ENCODE results near the gene KRT39. TPM values are rescaled to one million over a fixed set of nuclear protein-coding genes. Genes with fewer than 3 reads are reported as not detected.

KRT39 gene
- total and polyA plus RNA-seq, 2 of the 13 experiments (the other 11 are each of a cell fraction or from before 2014, with no cell fraction given), result 0.07 to 1.2 TPM

DNA sequence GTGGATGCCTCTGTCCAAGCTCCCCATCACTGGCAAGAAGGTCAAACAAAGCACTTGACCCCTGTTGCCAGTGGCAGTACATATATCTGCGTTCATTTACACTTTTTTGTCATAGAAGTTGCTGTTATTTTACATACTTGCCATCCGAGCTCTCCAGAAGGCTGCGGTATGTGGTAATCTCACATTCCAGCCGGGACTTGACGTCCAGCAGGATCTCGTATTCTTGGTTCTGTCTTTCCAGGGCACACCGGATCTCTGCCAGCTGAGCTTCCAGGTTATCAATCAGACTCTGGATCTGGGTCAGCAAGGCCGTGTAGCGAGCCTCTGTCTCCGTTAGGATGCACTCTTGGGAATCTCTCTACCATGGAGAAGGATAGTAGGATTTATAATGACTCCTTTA, 6.6 kb downstream of the KRT39 start:
- no peak overlapping the region for H3K9ac ChIP-seq (ENCODE audit: insufficient read depth, low read depth, low read length)
- no peak for TF ChIP-seq ZNF160 (CRISPR knock-in tag; IDR thresholded peaks at IDR 0.05)
- no peak for TF ChIP-seq ZNF225 (CRISPR knock-in tag; IDR thresholded peaks at IDR 0.05)
- no peak for TF ChIP-seq JUND (CRISPR knock-in tag; IDR thresholded peaks at IDR 0.05)
- no peak for TF ChIP-seq ZNF776 (CRISPR knock-in tag; IDR thresholded peaks at IDR 0.05)
- no peak overlapping the region for H3K4me3 ChIP-seq (replicated peaks in 1 of 3; ENCODE audit: insufficient read depth in 1 of 3, low read depth in 2 of 3, low read length in 3 of 3)
- H3K9me3 ChIP-seq (ENCODE audit: low read length), result 0 out of 2 replicates have a peak, but pooled peaks cover 6% of the 10 kb centered on the region
- H2AFZ ChIP-seq (ENCODE audit: low read length), result no peak overlapping the region
- no peaks in the 10 kb centered on the region for H4K20me1 ChIP-seq (ENCODE audit: insufficient read depth, low read length)
- 98% methylated on average over 10 of the region's 10 CpGs for WGBS (ENCODE audit: low lambda C conversion rate)
- intact Hi-C loops (cut with micrococcal nuclease; ENCODE audit: unreplicated experiment) (no loop called here), in situ Hi-C loops (cut with HindIII; ENCODE audit: extremely low pct_ligation_motif_present, low pct_unique_long_range_greater_than_20kb) (loop anchor here (5.0 kb wide), 1 partner anchor 42 kb away; no protein-coding TSS in a partner anchor)
- no peak for ATAC-seq
- H3K27me3 ChIP-seq (ENCODE audit: control insufficient read depth in 1 of 2, insufficient read depth in 2 of 2, low read length in 2 of 2), result no peaks in the 10 kb centered on the region
- BruUV-seq (replicated peaks), result no TSS peak
- H3K27ac ChIP-seq (ENCODE audit: extremely low read length, insufficient read depth, low read length), result no peak overlapping the region
- ChIA-PET CTCF (ENCODE audit: low intra/inter-chr PET ratio, low total read pairs) (no interaction called here), POLR2A (no interaction called here)
- H3K4me2 ChIP-seq (ENCODE audit: low read depth, low read length), result no peak overlapping the region
- H3K36me3 ChIP-seq (replicated peaks in 1 of 2; ENCODE audit: control insufficient read depth in 1 of 2, insufficient read depth in 2 of 2, low read length in 2 of 2), result no peaks in the 10 kb centered on the region
- peaks cover 56% of the 10 kb centered on the region for H3K4me1 ChIP-seq (ENCODE audit: insufficient read depth, low read length)
- no peaks in the 10 kb centered on the region for H3K79me2 ChIP-seq (ENCODE audit: insufficient read depth, low read length)
- no peak for FAIRE-seq
- DNase-seq (ENCODE audit: low spot score), result no peak

DNA sequence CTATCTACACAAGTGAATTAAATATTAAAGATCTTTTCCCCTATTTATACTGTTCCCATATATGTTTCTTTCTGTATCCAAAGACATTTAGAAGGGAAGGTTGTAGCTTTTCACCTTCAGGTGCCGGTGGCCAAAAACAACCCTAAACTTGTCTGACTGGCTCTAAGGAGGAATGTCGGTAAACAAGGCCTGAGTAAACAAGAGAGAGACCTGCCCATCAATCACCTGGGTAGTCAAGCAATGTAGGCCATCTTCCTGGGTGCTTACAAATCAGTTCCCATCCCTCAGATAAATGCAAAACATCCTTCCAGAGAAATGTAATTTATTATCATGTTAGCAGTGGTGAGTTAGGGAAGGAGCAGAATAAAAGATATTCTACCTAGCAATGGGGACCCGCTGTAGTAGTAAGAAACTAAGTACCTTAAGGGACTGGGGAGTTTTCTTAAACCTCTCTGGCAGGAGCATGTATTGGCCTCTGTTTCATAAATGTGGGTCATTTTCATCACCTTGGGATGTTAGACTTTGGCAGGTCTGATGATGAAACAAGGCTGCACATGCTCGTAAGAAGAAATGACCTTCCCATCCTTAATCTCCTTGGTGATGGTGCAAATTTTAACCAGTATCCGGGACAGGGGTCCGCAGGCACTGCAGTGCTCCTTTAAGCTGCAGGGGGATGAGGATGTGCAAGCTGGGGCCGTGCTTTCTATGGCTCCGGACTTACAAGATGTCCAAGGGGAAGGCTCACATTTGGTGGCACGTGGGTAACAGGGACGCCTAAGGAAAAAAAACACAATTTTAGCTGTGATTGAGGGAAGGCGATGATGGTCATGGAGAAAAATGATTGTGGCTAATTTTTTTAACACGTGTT, 8.4 kb downstream of the KRT39 start:
- WGBS (ENCODE audit: low lambda C conversion rate), result 69% methylated on average over 12 of the region's 12 CpGs
- peak overlapping the region; percentile 90 for H3K27ac ChIP-seq (ENCODE audit: extremely low read length, insufficient read depth, low read length)
- in situ Hi-C loops (cut with HindIII; ENCODE audit: extremely low pct_ligation_motif_present, low pct_unique_long_range_greater_than_20kb), result loop anchor here (10.0 kb wide), 1 partner anchor 96 kb away; the partner anchor contains the start of gene KRTAP2-2
- peak; percentile 46 for ATAC-seq
- no peaks in the 10 kb centered on the region for H4K20me1 ChIP-seq (ENCODE audit: insufficient read depth, low read length)
- intact Hi-C loops (cut with micrococcal nuclease; ENCODE audit: unreplicated experiment), result no loop called here
- no peaks in the 10 kb centered on the region for H3K36me3 ChIP-seq (replicated peaks in 1 of 2; ENCODE audit: control insufficient read depth in 1 of 2, insufficient read depth in 2 of 2, low read length in 2 of 2)
- DNase-seq (ENCODE audit: low spot score), result peak; percentile 92
- no peak overlapping the region for H2AFZ ChIP-seq (ENCODE audit: low read length)
- POLR2A ChIA-PET, result interaction anchor here (0.6 to 3.7 kb wide), 15 partner anchors 8 to 458 kb away, joined by 3 to 18 read pairs (median 4); partner anchors contain the start of genes KRT23 and KRTAP3-1
- no peaks in the 10 kb centered on the region for H3K79me2 ChIP-seq (ENCODE audit: insufficient read depth, low read length)
- peak; percentile 72 for FAIRE-seq
- no TSS peak for BruUV-seq (replicated peaks)
- H3K9ac ChIP-seq (ENCODE audit: insufficient read depth, low read depth, low read length), result peak overlapping the region; percentile 70
- peaks cover 75% of the 10 kb centered on the region for H3K4me1 ChIP-seq (ENCODE audit: insufficient read depth, low read length)
- CTCF ChIA-PET (ENCODE audit: low intra/inter-chr PET ratio, low total read pairs), result no interaction called here
- H3K27me3 ChIP-seq (ENCODE audit: control insufficient read depth in 1 of 2, insufficient read depth in 2 of 2, low read length in 2 of 2), result no peaks in the 10 kb centered on the region
- 0 out of 2 replicates have a peak, but pooled peaks cover 6% of the 10 kb centered on the region for H3K9me3 ChIP-seq (ENCODE audit: low read length)
- no peak overlapping the region; a peak in 1 of 6 replicates for H3K4me3 ChIP-seq (replicated peaks in 1 of 3; ENCODE audit: insufficient read depth in 1 of 3, low read depth in 2 of 3, low read length in 3 of 3)
- peak overlapping the region; percentile 44 for H3K4me2 ChIP-seq (ENCODE audit: low read depth, low read length)
- peak; percentile 73; the same call in 1 of the 2 replicates for TF ChIP-seq LCORL (IDR thresholded peaks at IDR 0.05)
- peak; percentile 90 for TF ChIP-seq LCORL (CRISPR knock-in tag; IDR thresholded peaks at IDR 0.05)
- TF ChIP-seq MYPOP (CRISPR knock-in tag; IDR thresholded peaks at IDR 0.05), result 0 out of 2 replicates have a peak, but pooled peaks have one; percentile 31
- peak; percentile 60; the same call in 1 of the 2 replicates for TF ChIP-seq KAT8 (CRISPR knock-in tag; IDR thresholded peaks at IDR 0.05)
- peak; percentile 62; the same call in 1 of the 2 replicates for TF ChIP-seq SP5 (CRISPR knock-in tag; IDR thresholded peaks at IDR 0.05; ENCODE audit: borderline replicate concordance, low read depth)
- peak; percentile 49 for TF ChIP-seq ZNF781 (CRISPR knock-in tag; IDR thresholded peaks at IDR 0.05; ENCODE audit: borderline replicate concordance, not compliant biosample characterization)
- TF ChIP-seq, protein P1, sequence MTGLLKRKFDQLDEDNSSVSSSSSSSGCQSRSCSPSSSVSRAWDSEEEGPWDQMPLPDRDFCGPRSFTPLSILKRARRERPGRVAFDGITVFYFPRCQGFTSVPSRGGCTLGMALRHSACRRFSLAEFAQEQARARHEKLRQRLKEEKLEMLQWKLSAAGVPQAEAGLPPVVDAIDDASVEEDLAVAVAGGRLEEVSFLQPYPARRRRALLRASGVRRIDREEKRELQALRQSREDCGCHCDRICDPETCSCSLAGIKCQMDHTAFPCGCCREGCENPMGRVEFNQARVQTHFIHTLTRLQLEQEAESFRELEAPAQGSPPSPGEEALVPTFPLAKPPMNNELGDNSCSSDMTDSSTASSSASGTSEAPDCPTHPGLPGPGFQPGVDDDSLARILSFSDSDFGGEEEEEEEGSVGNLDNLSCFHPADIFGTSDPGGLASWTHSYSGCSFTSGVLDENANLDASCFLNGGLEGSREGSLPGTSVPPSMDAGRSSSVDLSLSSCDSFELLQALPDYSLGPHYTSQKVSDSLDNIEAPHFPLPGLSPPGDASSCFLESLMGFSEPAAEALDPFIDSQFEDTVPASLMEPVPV (CRISPR knock-in tag; IDR thresholded peaks at IDR 0.05), result no peak
- TF ChIP-seq HMG20B (CRISPR knock-in tag; conservative IDR thresholded peaks at IDR 0.05), result peak; percentile 90

All from HepG2 (cell line).